GM18508 (cell line): ENCODE results near the gene PGLYRP2.

Experiments
- ATAC-seq: cut with Tn5 transposase; IDR thresholded peaks from one replicate; pipeline ENCODE4 v1.9.1; 2021; ENCODE audit warnings: moderate number of reproducible peaks; ENCODE audit not compliant: insufficient read depth, unreplicated experiment

Gene PGLYRP2

DNA sequence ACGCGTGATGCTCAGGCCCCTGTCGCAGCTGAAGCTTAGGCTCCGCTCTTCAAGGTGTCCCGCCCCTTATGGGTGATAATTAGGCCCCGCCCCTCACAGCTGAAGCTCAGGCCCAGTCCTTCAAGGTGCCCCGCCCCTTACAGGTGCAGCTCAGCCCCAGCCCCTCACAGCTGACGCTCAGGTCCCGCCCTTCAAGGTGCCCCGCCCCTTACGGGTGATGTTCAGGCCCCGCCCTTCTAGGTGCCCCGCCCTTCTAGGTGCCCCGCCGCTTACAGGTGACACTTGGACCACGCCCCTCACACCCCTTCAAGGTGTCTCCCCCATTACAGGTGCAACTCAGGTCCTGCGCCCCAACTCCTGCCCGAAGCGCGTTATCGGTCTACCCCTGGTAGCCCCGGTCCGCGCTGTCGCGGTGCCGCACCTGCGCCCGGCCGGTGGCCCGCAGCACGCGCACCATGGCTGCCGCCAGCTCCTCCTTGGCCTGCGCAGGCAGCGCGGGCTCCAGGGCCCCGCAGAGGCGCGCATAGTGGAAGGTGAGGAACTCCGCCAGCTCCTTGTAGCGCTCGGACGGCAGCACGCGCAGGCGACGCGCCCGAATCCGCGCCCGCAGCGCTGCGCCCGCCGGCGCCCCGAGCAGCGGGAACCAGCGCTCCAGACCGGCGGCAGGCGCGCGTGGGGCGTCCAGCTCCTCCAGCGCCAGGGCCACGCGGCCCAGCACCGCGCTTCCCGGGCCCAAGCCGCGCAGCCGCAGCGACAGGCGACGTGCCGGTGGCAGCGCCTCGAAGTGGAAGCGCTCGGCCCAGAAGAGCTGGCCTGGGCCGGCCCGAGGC, 22.2 kb downstream of the PGLYRP2 start:
- no peak for ATAC-seq

DNA sequence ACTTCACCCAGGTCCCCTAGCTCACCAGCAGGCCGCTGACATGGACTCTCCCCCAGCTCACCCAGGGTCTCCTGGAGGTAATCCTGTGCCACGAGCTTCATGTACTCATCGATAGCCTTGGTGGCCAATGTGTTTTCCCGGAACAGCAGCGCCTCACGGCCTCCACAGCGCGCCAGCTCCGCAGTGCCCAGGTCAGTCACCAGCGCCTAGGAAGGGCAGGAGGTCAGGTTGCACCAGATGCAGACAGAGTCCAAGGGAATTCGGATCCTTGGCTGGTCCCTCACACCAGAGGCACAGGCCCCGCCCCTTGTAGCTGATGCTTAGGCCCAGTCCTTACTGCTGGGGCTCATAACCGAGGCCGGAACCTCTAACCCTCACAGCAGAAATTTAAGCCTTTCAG, 22.9 kb downstream of the PGLYRP2 start:
- ATAC-seq = no peak

DNA sequence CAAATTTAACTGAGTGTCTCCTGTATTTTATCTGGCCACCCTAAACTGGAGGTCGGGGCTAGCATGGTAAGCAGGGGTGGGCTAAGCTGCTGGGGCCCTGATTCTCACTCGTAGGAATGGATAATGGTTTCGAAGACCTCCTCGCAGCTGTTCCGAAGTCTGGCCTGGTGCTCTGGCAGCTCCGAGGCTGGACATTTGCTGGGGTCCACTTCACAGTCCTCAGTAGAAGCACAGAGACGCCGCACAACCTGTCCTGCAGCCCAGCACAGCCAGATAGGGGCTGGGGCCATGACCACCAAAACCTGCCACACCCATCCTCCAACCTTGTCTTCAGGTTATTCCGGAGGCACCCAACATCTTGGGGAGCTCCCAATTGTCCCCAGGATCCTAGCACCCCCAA, 23.3 kb downstream of the PGLYRP2 start:
- no peak for ATAC-seq

DNA sequence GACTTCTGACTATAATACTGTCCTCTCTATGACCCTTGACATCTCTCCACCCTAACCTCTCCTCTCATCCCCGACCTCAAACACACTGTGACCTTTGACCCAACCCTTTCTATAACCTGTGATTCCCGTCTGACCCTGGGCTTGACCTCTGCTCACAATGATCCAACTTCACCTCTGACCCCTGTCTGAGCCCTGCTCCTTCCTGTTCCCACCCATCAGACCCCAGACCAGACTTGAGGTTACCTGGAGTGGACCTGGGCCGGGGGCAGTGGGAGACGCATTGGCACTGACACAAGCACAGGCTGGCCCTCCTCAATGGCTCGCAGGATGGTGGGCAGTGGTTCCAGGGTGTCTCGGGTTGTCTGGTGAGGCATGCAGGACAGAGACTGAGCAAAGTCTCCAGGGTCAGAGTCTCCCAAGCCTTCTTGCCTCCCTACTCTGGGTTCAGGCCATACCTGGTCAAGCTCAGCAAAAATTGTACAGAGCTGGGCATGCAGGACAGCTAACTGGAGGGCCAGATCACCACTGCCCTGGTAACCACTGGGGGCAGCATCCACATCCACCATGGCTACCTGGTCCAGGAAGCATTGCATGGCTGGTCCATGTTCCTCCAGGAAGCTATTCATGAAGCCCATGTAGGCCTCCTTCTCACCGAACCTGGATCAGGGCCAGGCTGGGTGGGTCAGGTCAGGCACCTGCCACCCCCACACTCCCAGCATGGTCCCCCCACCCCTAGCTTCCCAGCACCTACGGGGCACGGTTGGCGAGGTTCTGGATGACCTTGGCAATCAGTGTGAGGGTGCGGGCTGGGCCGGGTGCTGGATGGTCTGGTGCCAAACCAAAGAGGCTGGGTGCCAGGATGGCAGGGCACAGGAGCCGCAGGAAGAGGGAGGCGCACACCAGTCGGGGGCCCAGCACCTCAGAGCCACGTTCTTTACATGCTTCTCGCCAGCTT, 25.1 kb downstream of the PGLYRP2 start:
- no peak for ATAC-seq

DNA sequence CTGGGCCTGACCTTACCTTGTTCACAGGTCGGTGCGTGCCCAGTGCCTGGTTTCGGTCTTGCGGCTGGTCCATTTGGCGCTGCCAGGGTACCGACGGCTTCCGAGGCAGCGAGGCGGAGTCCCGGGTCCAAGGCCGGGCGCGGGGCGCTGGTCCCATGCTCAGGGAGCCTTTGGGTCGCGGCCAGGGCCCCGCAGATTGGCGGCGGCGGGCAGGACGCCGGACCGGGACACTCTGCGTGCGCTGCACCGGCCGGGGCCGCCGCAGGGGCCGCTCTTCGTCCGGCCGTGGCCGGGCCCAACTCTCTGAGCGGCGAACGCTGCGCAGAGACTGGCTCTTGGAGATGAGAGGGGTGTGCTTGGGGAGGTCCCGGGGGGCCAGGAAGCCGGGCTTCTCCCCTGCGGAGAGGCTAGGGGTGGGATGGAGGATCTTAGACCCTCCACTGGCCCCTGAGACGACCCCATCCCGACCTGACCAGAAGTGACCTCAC, 26.2 kb downstream of the PGLYRP2 start:
- no peak for ATAC-seq

DNA sequence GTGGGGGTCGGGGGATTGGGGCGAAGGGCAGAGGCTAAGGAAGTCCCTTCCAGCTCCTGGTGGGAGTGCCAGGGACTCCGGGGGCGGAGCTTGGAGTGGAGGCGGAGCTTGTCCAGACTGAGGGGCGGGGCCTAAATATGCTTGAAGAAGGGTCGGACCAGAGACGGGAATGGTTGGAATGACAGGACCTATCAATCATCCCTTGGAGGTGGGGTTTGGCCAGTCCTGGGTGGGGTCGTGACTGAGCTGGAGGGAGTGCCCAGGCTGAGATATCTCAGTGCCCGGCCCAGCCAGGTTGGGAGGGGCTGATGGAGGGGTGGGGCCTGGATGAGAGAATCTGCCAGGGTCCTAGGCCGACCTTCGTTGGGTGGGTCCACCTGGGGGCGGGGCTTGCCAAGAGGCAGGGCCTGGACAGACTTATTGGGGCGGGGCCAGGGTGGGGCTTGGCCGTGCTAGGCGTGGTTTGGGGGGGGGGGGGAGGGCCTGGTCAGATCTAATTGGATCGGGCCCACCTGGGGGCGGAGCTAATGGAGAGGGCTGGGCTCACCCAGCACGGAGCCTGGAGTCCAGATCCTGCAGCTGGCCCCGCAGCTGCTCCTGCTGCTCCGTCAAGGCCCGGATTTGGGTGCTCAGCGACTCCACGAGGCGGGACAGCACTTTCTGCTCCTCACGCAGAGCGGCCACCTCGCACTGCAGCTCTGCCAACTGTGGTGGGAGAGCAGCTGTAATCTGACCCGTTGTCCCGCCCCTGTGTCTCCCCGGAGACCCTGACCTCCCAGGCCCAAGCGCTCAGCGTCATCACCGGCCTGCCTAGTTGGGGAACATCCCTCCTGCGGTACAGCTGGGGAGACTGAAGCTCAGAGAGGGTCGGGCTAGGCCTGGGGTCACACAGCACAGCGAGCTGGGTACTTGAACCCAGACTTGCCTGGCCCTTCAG, 26.9 kb downstream of the PGLYRP2 start:
- ATAC-seq = no peak

DNA sequence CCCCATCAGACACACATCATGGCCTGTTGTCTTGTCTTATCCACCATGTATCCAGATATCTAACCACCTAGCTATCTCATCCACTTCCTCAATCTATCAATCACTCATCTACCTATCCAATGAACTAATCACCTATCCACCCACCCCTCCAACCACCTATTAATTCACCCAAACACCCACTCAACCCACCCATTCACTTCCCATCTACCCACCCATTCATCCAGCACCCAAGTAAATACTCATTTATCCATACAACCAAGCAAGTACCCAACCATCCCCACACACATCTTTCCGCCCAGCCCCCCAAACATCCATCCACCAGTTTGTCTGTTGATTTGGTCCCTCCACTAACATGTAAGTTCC, 28.8 kb downstream of the PGLYRP2 start:
- no peak for ATAC-seq

DNA sequence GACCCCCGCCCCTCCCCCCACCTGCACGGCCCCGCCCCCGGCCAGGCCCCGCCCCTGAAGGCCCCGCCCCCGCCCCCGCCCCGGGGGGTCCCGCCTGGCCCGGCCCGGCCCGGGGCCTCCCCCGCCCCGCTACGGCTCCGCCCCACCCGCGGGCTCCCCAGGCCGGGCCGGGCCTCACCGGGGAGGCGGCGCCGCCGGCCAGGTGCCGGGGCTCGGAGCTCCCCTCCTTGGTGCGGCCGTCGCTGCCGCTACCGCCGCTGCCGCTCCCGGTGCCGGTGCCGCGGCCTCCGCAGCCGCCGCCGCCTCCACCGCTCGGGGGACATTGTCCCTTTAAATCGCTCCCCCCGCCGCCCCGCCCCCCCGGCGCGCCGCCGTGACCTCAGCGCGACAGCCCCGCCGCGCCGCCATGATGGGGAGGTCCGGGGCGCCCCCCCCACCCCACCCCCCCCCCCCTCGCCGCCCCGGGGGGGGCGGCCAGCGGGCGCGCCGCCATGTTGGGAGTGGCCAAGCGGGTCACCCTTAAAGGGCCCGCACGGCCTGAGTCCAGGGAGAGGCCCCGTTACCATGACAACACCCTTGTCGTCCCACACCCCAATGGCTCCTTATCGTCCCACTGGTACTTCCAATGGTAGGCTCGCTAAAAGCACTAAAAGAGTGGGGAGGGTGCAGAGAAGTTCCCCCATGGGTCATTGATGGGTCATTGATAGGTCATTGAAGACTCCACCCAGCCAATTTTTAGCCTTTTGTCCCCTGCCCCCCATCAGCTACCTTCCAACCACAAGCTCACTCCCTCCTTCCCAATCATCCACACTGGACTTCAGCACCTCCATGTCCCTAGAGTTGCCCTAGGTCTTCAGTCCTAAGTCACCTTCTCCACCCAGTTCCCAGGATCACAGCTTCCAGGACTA, 29.4 kb downstream of the PGLYRP2 start, which contains the start of gene WIZ:
Gene WIZ (minus strand): TSS at position 337 of the 908 bp plus-strand sequence. CDS start 1,649 bp downstream, outside the sequence.
- no peak for ATAC-seq

DNA sequence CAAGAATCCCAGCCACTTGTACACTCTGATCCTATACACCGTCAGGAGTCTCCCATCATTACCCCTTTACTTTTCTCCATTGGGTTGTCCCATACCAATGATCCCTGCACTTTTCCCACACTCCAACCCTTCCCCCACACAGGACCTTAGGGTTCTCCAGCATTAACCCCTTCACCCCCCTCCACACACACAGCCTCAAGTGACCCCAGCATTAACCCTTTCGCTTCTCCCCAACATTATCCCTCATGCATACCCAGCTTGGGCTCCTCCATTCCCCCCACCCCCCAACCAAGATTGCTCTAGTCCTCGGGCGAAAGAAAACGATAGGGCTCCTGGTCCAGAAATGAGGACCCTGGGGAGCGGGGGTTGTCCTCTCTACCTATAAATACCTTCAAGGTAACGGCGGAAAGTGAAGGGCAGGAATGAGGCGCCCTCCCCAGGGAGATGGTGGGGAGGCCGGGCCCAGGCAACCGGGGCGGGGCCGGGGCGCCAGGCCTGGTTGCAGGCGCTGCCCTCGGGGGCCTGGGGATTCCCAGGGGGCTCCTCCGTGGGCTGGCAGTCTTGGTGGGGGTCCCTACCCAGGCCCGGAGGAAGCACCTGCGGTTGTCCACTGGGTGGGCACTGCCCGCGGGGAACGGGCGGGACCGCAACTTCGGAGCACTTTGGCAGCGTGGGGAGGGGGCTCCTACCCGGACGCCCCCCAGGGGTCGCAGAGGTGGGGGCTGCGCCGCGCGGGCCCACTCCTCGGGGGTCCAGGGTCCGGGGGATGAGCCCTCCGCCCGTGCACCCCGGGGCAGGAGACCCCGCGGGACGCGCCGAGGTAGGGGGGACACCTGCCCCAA, 30.3 kb downstream of the PGLYRP2 start:
- ATAC-seq = no peak

DNA sequence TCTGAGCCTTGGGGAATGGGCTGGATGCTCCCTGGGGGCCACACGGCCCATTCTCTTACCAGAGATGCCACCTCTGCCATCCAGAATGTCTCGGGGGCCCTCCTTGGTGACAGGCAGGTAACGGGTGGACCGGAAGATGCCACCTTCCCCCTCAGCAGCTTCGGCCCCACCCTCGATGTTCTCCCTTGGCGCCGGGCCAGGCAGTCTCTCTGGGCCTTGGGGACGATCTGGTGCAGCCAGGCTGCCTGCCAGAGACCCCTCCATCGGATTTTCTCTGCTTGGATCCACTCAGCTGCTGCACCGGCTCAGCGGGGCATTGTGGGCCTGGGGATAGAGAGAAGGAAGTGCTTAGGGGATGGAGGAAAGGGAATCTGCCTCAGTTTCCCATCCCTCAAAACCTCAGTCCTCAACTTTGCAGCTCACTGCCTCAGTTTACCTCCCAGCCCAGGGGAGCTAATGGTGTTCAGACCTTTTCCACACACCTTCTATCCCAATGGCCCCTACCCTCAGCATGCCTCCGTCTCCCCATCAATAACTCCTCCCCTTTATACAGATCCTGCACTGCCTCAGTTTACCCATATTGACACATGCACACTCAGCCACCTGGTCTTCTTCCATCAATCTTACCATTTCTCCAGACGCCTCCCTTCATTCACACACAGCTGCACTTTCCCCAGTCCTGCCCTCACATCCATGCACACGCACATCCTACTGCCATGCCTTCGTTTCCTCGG, 31.1 kb downstream of the PGLYRP2 start:
- ATAC-seq = no peak

DNA sequence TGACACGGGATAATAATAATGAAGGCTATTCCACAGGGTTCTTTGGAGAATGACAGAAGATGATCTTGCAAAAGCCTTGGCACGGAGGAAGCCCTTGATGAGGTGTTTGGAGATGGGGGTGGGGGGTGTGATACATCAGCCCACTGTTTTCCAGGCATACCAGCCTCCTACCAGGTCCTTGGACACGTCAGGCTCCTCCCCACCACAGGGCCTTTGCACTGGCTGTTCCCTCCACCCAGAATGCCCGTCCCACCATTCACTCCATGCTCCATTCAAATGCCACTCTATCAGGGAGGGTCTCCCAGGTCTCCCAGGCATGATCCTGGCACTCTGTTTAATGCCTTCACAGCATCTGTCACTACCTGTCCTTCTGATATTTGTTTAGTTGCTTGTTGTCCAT, 32.2 kb downstream of the PGLYRP2 start:
- ATAC-seq = no peak

DNA sequence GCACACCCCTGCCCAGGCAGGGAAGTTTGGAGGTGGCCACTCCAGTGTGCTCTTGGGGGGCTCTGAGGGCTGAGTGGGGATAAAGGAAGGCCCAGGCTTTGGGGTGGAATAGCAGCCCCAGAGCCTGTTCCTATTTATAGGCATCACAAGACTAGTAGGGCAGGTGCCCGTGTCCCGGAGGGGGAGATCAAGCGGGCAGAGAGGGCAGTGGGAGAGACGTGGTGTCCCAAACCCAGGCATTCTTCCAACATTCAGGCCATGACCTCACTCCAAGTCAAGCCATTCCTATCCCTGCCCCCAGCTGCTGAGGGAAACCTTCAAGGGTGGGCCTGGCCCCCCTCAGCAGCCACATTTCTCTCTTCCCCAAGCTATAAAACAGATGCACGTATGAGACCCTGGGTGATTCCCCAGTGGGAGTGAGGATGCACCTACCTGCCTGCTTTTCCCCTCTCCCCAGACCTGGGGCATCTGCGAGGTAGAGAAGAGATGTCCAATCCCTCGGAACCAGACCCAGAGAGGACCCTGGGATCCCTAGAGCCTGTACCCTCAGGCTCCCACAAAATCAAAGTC, 33.4 kb downstream of the PGLYRP2 start:
- ATAC-seq = no peak

DNA sequence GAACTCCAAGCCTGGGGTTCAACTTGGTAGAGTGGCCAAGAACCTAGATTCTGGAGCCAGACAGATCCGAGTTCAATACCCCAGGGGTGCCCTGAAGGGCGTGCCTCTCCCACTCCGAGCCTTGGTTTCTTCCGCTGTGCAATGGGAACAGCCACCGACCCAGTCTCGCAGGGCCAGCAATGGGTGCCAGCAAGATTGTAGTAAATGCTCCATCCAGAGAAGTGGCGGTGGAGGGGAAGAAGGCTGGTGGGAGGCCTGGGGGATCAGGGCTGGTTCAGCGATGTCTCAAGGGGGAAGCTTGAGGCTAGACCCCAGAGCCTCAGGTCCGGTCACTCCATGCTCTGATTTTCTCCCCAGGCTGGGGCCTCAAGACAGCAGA, 34.1 kb downstream of the PGLYRP2 start:
- no peak for ATAC-seq

DNA sequence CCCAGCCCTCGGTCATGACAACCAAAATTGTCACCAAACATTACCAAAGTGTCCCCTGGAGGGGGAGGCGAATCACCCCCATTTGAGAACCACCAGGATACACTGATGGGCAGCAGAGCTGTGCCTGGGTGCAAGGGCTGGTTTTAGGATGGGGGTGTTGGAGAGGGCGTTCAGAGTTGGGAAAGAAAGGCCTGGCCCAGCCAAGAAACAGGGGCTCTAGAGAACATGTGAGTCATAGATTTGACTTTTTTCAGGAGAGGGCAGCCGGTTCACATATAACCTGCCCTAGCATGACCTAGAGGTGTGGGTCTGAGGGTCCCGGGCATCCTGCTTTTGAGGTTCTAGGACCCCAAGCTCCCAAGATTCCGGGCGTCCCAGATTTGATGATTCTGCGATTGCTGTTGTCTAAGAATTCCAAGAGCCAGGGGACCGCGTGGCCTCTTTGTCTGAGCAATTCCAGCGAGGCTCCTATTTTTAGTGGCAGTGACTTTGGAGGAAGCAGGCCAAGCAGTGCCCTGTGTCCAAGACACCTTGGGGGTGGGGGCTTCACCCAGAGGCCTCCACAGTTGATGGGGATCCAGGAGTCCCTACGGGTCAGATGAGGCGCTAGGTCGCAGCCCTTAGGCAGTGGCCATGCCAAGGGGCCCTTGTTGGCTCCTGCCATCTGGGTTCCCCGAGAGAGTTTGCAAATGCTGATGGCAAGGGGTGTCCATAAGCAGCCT, 34.6 kb downstream of the PGLYRP2 start:
- no peak for ATAC-seq

DNA sequence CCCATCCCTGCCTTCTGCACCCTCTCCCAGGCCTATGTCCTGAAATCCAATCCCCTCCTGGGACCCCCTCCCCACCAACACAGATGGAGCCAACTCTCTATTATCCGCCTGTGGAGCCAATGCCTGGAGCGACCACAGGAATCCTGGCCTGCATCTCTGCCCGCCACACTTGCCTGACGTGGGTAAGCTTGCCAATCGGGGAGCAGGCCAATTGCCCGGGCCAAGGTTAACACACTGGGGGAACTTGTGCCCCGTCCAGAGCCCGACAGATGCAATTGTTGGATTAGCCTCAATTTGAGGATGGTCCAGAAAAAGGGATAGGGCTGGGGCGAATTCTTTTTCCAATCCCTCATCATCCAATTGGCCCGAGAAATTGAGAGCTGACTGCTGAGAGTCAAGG, 35.5 kb downstream of the PGLYRP2 start:
- ATAC-seq = no peak

DNA sequence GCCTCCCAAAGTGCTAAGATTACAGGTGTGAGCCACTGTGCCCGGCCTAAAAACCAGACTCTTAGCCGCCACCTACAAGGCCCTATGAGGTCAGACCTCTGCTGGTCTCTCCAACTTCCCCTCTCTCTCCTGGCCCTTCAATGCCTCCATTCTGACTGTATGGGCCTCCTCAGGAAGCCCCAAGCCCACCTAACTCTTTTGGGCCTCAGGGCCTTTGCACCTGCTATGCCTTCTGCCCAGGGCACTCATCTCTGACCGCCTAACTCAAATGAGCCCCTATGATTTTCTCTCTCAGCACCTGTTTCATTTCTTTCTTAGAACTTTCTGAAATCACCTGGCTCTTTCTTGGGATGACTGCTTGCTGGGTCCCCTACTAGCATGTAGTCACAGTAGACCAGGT, 36.0 kb downstream of the PGLYRP2 start:
- no peak for ATAC-seq
